Measurements from ENCODE around the gene LILRA6.
A peak's percentile ranks its signal among the peaks of the same experiment; 100 is the strongest.
"Not testable (repeated sequence)": the region's sequence is repeated elsewhere in the genome, so short reads cannot be mapped to it uniquely, and the experiment has no call there.

LILRA6 gene

GRCh38 chr19:54206030-54206830, 36.4 kb downstream of the LILRA6 start:
- no peak for DNase-seq

- no peak for DNase-seq
Observed at GRCh38 chr19:54204767-54205468, 37.7 kb downstream of the LILRA6 start.

GRCh38 chr19:54203151-54203611, 39.4 kb downstream of the LILRA6 start:
- no peak for DNase-seq

GRCh38 chr19:54201980-54202379, 40.6 kb downstream of the LILRA6 start:
- DNase-seq = no peak

- DNase-seq = no peak
Observed at GRCh38 chr19:54201172-54201701, 41.4 kb downstream of the LILRA6 start.

- DNase-seq = no peak
Observed at GRCh38 chr19:54199401-54199800, 43.2 kb downstream of the LILRA6 start.

GRCh38 chr19:54197121-54197520, 45.5 kb downstream of the LILRA6 start:
- no peak for DNase-seq

GRCh38 chr19:54196536-54196935, 46.1 kb downstream of the LILRA6 start:
- DNase-seq = no peak

- not testable (repeated sequence) for DNase-seq
Observed at GRCh38 chr19:54194463-54194862, 48.1 kb downstream of the LILRA6 start.

- no peak for DNase-seq
Observed at GRCh38 chr19:54193011-54193410, 49.6 kb downstream of the LILRA6 start.

- no peak for DNase-seq
Observed at GRCh38 chr19:54191811-54192453, 50.7 kb downstream of the LILRA6 start.

GRCh38 chr19:54191011-54191810, 51.4 kb downstream of the LILRA6 start, which contains the start of gene TSEN34:
TSS of gene TSEN34 (plus strand) at chr19:54191308. CDS start at chr19:54191365, 57 bp downstream.
- peak in 1 of 2 donors; percentile 89 for DNase-seq

GRCh38 chr19:54190503-54191010, 52.0 kb downstream of the LILRA6 start:
- peak; percentile 99 to 100 for DNase-seq

- DNase-seq = peak; percentile 100
Observed at GRCh38 chr19:54189735-54190502, 52.7 kb downstream of the LILRA6 start.

GRCh38 chr19:54189145-54189734, 53.4 kb downstream of the LILRA6 start, which contains the start of gene MBOAT7:
TSS of gene MBOAT7 (minus strand) at chr19:54189580. CDS start at chr19:54188508, 1,072 bp downstream.
- DNase-seq = peak in 1 of 2 donors; percentile 99

- peak; percentile 26 to 94 for DNase-seq
Observed at GRCh38 chr19:54188215-54188871, 54.2 kb downstream of the LILRA6 start.

GRCh38 chr19:54186934-54187381, 55.6 kb downstream of the LILRA6 start:
- DNase-seq = no peak
